Brain microvascular endothelial cell (primary cell): ENCODE measurements around the gene ETS1.
A peak's percentile ranks its signal among the peaks of the same experiment; 100 is the strongest.

Experiments
- DNase-seq: peaks from one replicate; pipeline ENCODE4 v3.0.0-alpha.2; 2020
- H3K27ac ChIP-seq: fragments of 250-450 bp; sonication (Bioruptor Pico); 2 replicates; pipeline ENCODE4 v1.5.1; 2020; ENCODE audit warnings: mild to moderate bottlenecking, moderate library complexity
- H3K27me3 ChIP-seq: fragments of 250-450 bp; sonication (Bioruptor Pico); replicated peaks from 2 replicates; pipeline ENCODE4 v1.5.1; 2020; ENCODE audit warnings: mild to moderate bottlenecking
- H3K36me3 ChIP-seq: fragments of 250-450 bp; sonication (Bioruptor Pico); replicated peaks from 2 replicates; pipeline ENCODE4 v1.5.1; 2020; ENCODE audit warnings: mild to moderate bottlenecking
- H3K4me3 ChIP-seq: 2 replicates; pipeline ENCODE4 v1.5.1; 2011; ENCODE audit warnings: low read depth, mild to moderate bottlenecking, control low read depth, low read length, moderate library complexity
- CTCF ChIP-seq: IDR thresholded peaks from 2 replicates; pipeline ENCODE4 v1.5.1; 2011; ENCODE audit warnings: low read depth, mild to moderate bottlenecking, moderate library complexity, low read length, control low read depth, inconsistent platforms; ENCODE audit errors: missing control alignments
- in situ Hi-C: cut with HindIII; loops from 2 replicates; pipeline ENCODE4 v1.10.0; 2017; ENCODE audit warnings: low sequenced_read_pairs, low pct_ligation_motif_present

Gene ETS1

GRCh38 chr11:128520888-128521681 lies 66.3 kb downstream of the ETS1 start:
- DNase-seq: no peak
- no peaks in the 10 kb centered on the region for H3K27me3 ChIP-seq
- no peaks in the 10 kb centered on the region for H3K36me3 ChIP-seq
- in situ Hi-C loops: loop anchor here (10.0 kb wide), 1 partner anchor 104 kb away; no protein-coding TSS in a partner anchor
- H3K27ac ChIP-seq: peak overlapping the region; percentile 99
- H3K4me3 ChIP-seq: peak overlapping the region; percentile 89
- TF ChIP-seq CTCF: no peak

GRCh38 chr11:128520206-128520887 lies 67.0 kb downstream of the ETS1 start:
- Histone ChIP-seq H3K27me3 (no peaks in the 10 kb centered on the region), H3K27ac (peak overlapping the region; percentile 99), H3K4me3 (peak overlapping the region; percentile 89), H3K36me3 (no peaks in the 10 kb centered on the region)
- DNase-seq: no peak
- peak; percentile 2 for TF ChIP-seq CTCF
- in situ Hi-C loops: loop anchor here (10.0 kb wide), 1 partner anchor 104 kb away; no protein-coding TSS in a partner anchor

DNA sequence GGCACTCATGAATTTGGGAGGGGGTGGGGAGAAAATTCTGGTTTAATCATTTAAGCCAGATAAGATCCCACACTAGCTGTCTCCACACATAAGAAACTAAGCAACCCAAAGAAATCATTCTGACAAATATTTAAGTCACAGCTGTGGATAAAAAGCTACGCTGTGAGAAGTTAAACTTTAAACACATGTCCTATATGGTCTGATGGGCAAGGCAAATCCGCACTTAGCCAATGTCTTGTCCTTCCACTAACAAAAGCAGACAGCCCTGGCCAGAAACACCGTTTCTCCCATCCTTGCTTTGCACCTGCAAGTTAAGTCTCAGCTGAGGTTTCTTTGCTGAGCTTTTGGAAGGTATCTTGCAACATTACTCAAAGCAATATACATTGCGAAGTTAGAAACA lies 68.0 kb downstream of the ETS1 start:
- H3K27me3 ChIP-seq: no peaks in the 10 kb centered on the region
- H3K36me3 ChIP-seq: no peaks in the 10 kb centered on the region
- in situ Hi-C loops: no loop called here
- TF ChIP-seq CTCF: no peak
- H3K27ac ChIP-seq: peak overlapping the region; percentile 99
- peak overlapping the region; percentile 89 for H3K4me3 ChIP-seq
- no peak for DNase-seq

- TF ChIP-seq CTCF: no peak
- in situ Hi-C loops: no loop called here
- Histone ChIP-seq H3K36me3 (no peaks in the 10 kb centered on the region), H3K4me3 (peak overlapping the region; percentile 89), H3K27me3 (no peaks in the 10 kb centered on the region), H3K27ac (peak overlapping the region; percentile 99)
- no peak for DNase-seq
These were observed 68.7 kb downstream of the ETS1 start for GRCh38 chr11:128518493-128519207.

DNA sequence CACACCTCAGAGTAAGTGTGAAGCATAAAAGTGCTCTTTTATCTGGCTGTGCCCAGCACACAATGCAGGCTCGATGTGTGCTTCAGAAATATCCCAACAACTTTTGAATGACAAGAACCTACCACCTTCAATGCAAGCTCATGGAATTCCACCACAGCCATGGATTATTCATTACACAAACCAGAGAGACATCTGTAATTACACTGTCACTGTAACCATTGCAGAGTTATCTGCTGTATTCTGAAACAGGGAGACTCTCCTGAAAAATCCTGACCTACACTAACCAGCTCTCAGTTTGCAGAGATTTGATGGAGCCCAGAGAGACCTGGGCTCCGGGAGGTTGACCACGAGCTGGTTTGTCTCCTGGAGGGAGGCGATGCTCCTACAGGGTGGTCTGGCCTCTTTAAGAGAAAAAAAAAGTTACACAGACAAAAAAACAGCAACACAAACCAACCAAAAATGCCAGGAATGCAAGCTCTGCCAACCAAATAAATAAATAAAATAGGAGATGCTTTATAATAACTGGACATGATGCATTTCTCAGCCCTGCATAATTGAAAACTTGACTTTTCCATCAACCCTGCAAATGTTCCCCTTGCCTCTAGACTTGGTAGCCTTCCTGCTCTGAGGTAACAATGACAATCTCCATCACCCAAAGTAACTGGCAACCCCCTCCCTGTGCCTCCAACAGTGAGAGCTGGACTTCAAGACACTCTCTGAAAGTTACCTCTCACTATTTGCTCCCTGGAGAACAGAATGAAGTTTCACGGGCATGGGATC lies 69.7 kb downstream of the ETS1 start:
- TF ChIP-seq CTCF: no peak
- Histone ChIP-seq H3K4me3 (peak overlapping the region; percentile 89), H3K27me3 (no peaks in the 10 kb centered on the region), H3K36me3 (peaks cover 8% of the 10 kb centered on the region), H3K27ac (peak overlapping the region; percentile 99)
- no peak for DNase-seq
- in situ Hi-C loops: no loop called here
